GM19035 (cell line): ENCODE data around the gene ERCC6.
A peak's percentile ranks its signal among the peaks of the same experiment; 100 is the strongest.

Experiments
- ATAC-seq: cut with Tn5 transposase; IDR thresholded peaks from one replicate; pipeline ENCODE4 v1.9.1; 2021; ENCODE audit not compliant: unreplicated experiment

Gene ERCC6

DNA sequence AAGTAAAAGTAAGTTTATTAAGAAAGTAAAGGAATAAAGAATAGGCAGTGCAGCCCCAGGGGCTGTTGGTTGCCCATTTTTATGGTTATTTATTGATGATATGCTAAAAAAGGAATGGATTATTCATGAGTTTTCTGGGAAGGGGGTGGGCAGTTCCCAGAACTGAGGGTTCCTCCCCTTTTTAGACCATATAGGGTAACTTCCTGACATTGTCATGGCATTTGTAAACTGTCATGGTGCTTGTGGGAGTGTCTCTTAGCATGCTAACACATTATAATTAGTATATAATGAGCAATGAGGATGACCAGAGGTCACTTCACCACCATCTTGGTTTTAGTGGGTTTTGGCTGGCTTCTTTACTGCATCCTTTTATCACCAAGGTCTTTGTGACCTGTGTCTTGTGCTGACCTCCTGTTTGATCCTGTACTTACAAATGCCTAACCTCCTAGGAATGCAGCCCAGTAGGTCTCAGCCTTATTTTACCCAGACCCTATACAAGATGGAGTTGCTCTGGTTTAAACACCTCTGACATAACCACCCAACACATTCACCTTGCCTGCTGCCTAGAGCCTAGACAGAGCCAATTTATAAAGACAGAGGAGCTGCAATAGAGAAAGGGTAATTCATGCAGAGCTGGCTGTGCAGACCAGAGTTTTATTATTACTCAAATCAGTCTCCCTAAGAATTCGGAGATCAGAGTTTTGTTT lies 10.9 kb upstream of the ERCC6 start:
- ATAC-seq: no peak

DNA sequence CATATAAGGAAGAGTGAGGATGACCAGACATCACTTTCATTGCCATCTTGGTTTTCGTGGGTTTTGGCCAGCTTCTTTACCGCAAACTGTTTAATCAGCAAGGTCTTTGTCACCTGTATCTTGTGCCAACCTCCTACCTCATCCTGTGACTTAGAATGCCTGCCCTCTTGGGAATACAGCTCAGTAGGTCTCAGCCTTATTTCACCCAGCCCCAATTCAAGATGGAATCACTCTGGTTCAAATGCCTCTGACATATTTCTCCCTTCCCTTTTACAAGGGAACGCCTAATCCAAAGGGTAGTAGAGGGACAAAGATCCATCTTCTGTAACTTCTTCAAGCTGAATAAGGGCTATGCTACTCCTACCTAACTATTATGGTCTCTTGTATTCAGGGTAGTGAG lies 4.7 kb upstream of the ERCC6 start:
- ATAC-seq: no peak

- no peak for ATAC-seq
Measured at GRCh38 chr10:49542353-49542752, 3.4 kb upstream of the ERCC6 start.

DNA sequence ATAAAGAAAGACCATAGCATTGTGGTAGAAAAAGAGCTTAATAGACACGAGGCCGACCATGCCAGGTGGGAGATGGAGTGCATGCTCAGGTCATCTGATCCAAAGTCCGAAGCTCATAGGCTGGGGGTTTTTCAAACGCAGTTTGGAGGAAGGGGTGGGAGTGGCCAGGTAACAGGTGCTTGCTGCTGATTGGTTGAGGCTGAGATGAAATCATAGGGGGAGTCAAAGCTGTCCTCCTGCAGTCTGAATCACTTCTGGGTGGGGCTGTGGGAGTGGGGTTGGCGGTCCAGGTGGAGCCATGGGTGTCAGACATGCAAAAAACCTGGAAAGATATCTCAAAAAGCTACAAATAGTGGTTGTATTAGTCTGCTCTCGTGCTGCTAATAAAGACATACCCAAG lies 2.8 kb upstream of the ERCC6 start:
- no peak for ATAC-seq

- no peak for ATAC-seq
Measured at GRCh38 chr10:49540056-49540797, 1.3 kb upstream of the ERCC6 start.

DNA sequence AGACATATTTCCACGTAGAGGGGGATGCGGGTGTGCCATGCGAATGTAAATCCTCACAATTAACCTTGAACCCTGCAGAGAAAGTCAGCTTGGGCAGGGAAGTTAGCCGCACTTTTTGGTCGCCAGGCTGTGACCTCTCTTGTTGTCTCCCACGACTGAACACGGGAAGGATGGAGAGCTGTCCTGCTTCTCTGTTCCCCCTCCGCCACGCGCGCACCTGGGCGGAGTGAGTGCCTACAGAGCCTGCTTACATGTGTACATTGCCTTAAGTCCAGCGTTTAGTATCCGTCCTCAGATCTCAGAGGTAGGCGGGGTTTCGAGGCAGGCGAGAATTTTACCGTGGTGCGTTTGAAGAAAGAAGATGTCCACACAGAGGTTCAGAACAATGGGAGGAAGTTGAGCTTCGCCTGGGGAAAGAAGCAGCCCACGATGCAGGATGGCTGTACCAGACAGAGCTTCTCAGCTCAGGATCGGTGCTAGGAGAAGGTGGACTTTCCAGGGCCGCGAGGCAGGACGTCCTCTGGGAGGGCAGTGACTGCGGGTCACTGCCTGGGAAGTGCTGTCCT lies 482 bp upstream of the ERCC6 start:
- ATAC-seq: peak; percentile 8

- ATAC-seq: peak; percentile 52
Measured at GRCh38 chr10:49534670-49535381, 4.1 kb downstream of the ERCC6 start.

DNA sequence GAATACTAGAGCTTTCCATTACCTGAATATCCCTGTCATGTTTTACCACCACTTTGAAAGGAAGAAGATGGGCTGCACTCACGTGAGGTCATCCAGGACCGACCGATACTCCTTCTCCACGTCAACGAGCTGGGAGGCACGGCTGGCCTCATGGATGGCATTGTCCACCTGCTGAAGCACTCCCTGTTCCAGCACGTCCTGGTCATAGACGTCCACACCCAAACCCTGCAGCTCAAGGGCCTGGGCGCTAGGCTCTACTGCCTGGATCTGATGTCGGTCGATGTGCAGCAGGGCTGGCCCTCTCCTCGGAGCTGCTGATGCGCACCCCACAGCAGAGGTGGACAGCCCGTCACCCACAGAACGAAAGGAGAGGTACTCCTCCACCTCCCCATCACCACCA lies 6.5 kb downstream of the ERCC6 start:
- ATAC-seq: no peak

GRCh38 chr10:49528977-49529506 lies 9.9 kb downstream of the ERCC6 start:
- no peak for ATAC-seq

- ATAC-seq: no peak
Measured at GRCh38 chr10:49527850-49528249, 11.1 kb downstream of the ERCC6 start.

DNA sequence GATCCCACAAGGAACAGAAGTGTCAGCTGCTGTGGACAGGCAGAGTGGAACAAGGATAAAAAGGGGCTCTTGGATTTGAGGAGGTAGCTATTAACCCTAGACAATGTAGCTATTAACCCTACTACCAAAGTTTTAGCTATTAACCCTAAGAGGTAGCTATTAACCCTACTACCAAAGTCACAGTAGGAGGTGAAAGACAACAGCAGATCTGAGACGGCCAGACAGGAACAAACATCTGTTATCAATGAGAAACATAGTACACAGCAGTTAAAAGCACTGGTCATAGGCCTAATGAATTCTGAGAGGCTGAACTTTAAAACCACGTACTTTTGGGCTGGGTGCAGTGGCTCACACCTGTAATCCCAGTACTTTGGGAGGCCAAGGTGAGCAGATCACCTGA lies 11.9 kb downstream of the ERCC6 start:
- ATAC-seq: no peak

GRCh38 chr10:49526619-49527018 lies 12.3 kb downstream of the ERCC6 start:
- ATAC-seq: no peak

DNA sequence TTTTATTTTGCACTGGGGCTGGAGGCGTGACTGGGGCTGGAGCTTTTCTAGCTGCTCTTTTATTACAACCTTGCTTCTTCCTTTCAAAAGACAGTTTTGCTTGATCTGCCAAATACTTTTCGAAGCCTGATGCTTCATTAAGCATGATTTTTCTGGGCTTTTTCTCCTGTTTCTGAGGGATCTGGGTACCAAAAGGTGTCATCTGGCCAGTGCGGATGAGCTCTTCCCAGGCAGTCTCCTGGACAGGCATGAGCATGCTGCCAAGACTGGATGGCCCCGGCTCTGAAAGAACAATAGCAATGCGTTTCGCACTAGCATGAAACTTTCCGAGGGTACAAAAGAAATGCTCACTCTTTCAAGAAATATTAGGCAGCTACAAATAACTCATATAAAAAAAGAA lies 14.4 kb downstream of the ERCC6 start:
- ATAC-seq: no peak

- no peak for ATAC-seq
Measured at GRCh38 chr10:49523301-49523700, 15.6 kb downstream of the ERCC6 start.

- ATAC-seq: no peak
Measured at GRCh38 chr10:49521062-49521461, 17.9 kb downstream of the ERCC6 start.

- ATAC-seq: no peak
Measured at GRCh38 chr10:49520122-49520775, 18.7 kb downstream of the ERCC6 start.

DNA sequence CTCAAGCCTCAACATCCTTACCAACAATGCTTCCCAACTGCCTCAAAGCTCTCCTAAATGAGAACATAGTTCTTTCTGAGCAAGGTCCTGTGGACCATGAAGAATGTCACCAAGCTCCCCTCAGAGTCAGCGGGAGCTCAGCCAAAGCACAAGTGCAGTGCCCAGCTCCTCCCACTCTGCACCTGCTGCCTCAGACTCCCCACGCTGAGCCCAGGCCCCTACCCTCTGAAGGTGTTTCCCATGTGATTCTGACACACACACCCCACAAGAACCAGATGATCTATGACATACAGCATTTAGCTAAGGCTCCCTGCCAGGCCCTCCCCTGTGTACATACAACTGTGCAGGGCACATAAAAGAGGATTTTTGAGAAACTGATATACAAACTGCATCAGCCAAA lies 19.2 kb downstream of the ERCC6 start:
- no peak for ATAC-seq

DNA sequence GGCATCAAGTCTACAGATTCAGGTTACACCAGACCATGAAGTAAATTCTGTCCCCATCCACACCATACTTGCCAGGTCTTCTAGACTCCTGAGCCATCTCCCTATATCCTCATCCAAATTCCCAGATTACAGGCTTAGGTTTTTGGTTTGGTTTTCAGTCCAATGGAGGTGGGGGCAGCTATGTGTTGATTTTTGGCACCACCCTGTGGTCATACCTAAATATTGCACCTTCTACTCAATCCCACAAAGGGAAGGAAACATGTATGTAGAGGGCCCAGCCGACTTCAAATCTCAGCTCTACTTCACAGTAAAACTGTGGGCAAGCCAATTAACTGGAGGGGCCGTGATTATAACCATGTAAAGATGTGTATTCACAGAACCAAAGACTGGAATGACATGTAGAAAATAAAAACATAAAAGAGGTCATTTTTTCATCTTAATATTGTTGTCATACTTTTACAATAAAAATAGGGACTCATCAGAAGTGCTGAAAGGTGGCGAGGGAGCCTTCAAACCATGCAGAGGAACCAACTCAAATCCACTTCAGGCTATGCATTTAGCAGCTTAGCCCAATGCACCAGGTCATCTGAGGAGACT lies 19.8 kb downstream of the ERCC6 start:
- no peak for ATAC-seq

DNA sequence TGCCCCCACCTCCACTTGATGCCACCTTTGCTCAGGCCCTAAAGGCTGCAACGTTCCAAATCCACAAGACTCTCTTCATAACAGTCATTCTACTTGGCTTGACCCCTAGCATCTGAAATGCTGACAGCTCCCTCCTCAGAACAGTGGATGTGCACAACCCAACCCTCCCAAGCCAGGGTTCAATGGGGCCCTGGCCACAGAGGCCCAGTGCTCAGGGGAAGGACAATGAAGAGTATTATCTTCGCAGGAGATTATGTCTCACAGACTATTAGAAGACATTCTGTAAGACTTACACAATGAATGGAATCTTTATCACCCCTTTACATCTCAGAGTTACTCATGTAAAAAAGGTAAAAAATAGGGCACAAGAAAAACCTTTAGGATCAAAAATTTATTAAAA lies 20.4 kb downstream of the ERCC6 start:
- no peak for ATAC-seq

DNA sequence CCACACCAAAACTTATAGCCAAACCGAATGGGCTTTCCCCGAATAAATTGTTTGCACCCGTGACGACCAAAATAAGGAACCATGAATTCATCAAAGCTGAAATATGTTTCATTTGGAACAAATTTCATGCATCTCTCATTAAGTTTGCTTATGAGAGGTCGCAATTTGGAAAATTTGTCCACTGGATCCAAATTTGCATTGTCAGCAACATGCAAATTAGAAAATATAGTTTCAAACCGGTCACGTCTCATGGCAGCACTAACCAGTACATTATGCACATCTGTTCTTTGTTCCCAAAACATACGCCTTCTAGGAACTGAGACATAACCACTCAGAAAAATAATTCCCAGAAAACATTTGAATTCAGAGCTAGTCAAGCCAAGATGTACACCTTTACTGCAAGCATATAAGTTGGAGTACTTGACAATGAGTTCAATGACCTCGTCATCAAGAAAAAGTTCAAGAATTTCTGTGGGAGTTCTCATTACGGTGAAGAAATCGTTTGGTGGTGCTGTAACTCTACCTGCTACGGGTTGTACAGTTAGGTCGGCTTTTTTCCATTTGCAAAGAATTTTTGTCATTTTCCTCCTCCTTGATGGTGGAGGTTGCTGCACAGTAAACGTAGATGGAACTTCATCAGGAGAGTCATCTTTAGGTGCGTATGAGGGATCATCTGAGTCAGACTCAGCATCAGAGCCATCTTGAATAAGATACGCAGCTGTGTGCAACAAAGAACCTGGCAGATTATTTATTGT lies 22.5 kb downstream of the ERCC6 start:
- no peak for ATAC-seq
